ENCODE measurements around the gene CEP112.

The CEP112 gene

GRCh38 chr17:65627108-65627507, 564.8 kb downstream of the CEP112 start:
- Histone ChIP-seq H3K27me3 (ENCODE audit: control insufficient read depth, insufficient read depth, low read length) (no peaks in the 10 kb centered on the region), H3K36me3 (ENCODE audit: control insufficient read depth, low read depth, low read length) (no peaks in the 10 kb centered on the region), H3K4me3 (ENCODE audit: low read length) (no peak overlapping the region), H3K4me1 (ENCODE audit: control insufficient read depth, low read depth, low read length) (no peaks in the 10 kb centered on the region), H3K9ac (ENCODE audit: low read length) (no peak overlapping the region), H3K27ac (ENCODE audit: low read length) (no peak overlapping the region), H3K9me3 (ENCODE audit: control insufficient read depth, low read depth, low read length) (no peaks in the 10 kb centered on the region)

- no peaks in the 10 kb centered on the region for H3K27me3 ChIP-seq (ENCODE audit: control insufficient read depth, insufficient read depth, low read length)
- H3K9me3 ChIP-seq (ENCODE audit: control insufficient read depth, low read depth, low read length) = no peaks in the 10 kb centered on the region
- no peaks in the 10 kb centered on the region for H3K36me3 ChIP-seq (ENCODE audit: control insufficient read depth, low read depth, low read length)
- no peak overlapping the region for H3K4me3 ChIP-seq (ENCODE audit: low read length)
- no peaks in the 10 kb centered on the region for H3K4me1 ChIP-seq (ENCODE audit: control insufficient read depth, low read depth, low read length)
- H3K9ac ChIP-seq (ENCODE audit: low read length) = no peak overlapping the region
- H3K27ac ChIP-seq (ENCODE audit: low read length) = no peak overlapping the region
Observed at GRCh38 chr17:65626451-65626850, 565.5 kb downstream of the CEP112 start.

GRCh38 chr17:65618516-65618915, 573.4 kb downstream of the CEP112 start:
- no peaks in the 10 kb centered on the region for H3K4me1 ChIP-seq (ENCODE audit: control insufficient read depth, low read depth, low read length)
- H3K9me3 ChIP-seq (ENCODE audit: control insufficient read depth, low read depth, low read length) = no peaks in the 10 kb centered on the region
- no peak overlapping the region for H3K27ac ChIP-seq (ENCODE audit: low read length)
- no peaks in the 10 kb centered on the region for H3K27me3 ChIP-seq (ENCODE audit: control insufficient read depth, insufficient read depth, low read length)
- no peaks in the 10 kb centered on the region for H3K36me3 ChIP-seq (ENCODE audit: control insufficient read depth, low read depth, low read length)
- H3K9ac ChIP-seq (ENCODE audit: low read length) = no peak overlapping the region
- no peak overlapping the region for H3K4me3 ChIP-seq (ENCODE audit: low read length)

GRCh38 chr17:65617496-65617895, 574.4 kb downstream of the CEP112 start:
- Histone ChIP-seq H3K36me3 (ENCODE audit: control insufficient read depth, low read depth, low read length) (no peaks in the 10 kb centered on the region), H3K4me3 (ENCODE audit: low read length) (no peak overlapping the region), H3K27ac (ENCODE audit: low read length) (no peak overlapping the region), H3K27me3 (ENCODE audit: control insufficient read depth, insufficient read depth, low read length) (no peaks in the 10 kb centered on the region), H3K4me1 (ENCODE audit: control insufficient read depth, low read depth, low read length) (no peaks in the 10 kb centered on the region), H3K9ac (ENCODE audit: low read length) (no peak overlapping the region), H3K9me3 (ENCODE audit: control insufficient read depth, low read depth, low read length) (no peaks in the 10 kb centered on the region)

- Histone ChIP-seq H3K9me3 (ENCODE audit: control insufficient read depth, low read depth, low read length) (no peaks in the 10 kb centered on the region), H3K36me3 (ENCODE audit: control insufficient read depth, low read depth, low read length) (no peaks in the 10 kb centered on the region), H3K27ac (ENCODE audit: low read length) (no peak overlapping the region), H3K4me3 (ENCODE audit: low read length) (no peak overlapping the region), H3K9ac (ENCODE audit: low read length) (no peak overlapping the region), H3K4me1 (ENCODE audit: control insufficient read depth, low read depth, low read length) (no peaks in the 10 kb centered on the region), H3K27me3 (ENCODE audit: control insufficient read depth, insufficient read depth, low read length) (no peaks in the 10 kb centered on the region)
Observed at GRCh38 chr17:65609749-65610148, 582.2 kb downstream of the CEP112 start.

GRCh38 chr17:65609286-65609685, 582.6 kb downstream of the CEP112 start:
- Histone ChIP-seq H3K9me3 (ENCODE audit: control insufficient read depth, low read depth, low read length) (no peaks in the 10 kb centered on the region), H3K4me1 (ENCODE audit: control insufficient read depth, low read depth, low read length) (no peaks in the 10 kb centered on the region), H3K36me3 (ENCODE audit: control insufficient read depth, low read depth, low read length) (no peaks in the 10 kb centered on the region), H3K27me3 (ENCODE audit: control insufficient read depth, insufficient read depth, low read length) (no peaks in the 10 kb centered on the region), H3K9ac (ENCODE audit: low read length) (no peak overlapping the region), H3K4me3 (ENCODE audit: low read length) (no peak overlapping the region), H3K27ac (ENCODE audit: low read length) (no peak overlapping the region)

GRCh38 chr17:65604070-65604469, 587.9 kb downstream of the CEP112 start:
- no peaks in the 10 kb centered on the region for H3K36me3 ChIP-seq (ENCODE audit: control insufficient read depth, low read depth, low read length)
- H3K9ac ChIP-seq (ENCODE audit: low read length) = no peak overlapping the region
- no peak overlapping the region for H3K4me3 ChIP-seq (ENCODE audit: low read length)
- H3K27ac ChIP-seq (ENCODE audit: low read length) = no peak overlapping the region
- no peaks in the 10 kb centered on the region for H3K27me3 ChIP-seq (ENCODE audit: control insufficient read depth, insufficient read depth, low read length)
- no peaks in the 10 kb centered on the region for H3K9me3 ChIP-seq (ENCODE audit: control insufficient read depth, low read depth, low read length)
- H3K4me1 ChIP-seq (ENCODE audit: control insufficient read depth, low read depth, low read length) = peaks cover 17% of the 10 kb centered on the region

- Histone ChIP-seq H3K9ac (ENCODE audit: low read length) (no peak overlapping the region), H3K4me3 (ENCODE audit: low read length) (no peak overlapping the region), H3K36me3 (ENCODE audit: control insufficient read depth, low read depth, low read length) (no peaks in the 10 kb centered on the region), H3K4me1 (ENCODE audit: control insufficient read depth, low read depth, low read length) (peaks cover 17% of the 10 kb centered on the region), H3K27me3 (ENCODE audit: control insufficient read depth, insufficient read depth, low read length) (no peaks in the 10 kb centered on the region), H3K9me3 (ENCODE audit: control insufficient read depth, low read depth, low read length) (no peaks in the 10 kb centered on the region), H3K27ac (ENCODE audit: low read length) (no peak overlapping the region)
Observed at GRCh38 chr17:65601881-65602280, 590.1 kb downstream of the CEP112 start.

- no peak overlapping the region for H3K27ac ChIP-seq (ENCODE audit: low read length)
- H3K4me3 ChIP-seq (ENCODE audit: low read length) = no peak overlapping the region
- H3K9me3 ChIP-seq (ENCODE audit: control insufficient read depth, low read depth, low read length) = no peaks in the 10 kb centered on the region
- no peak overlapping the region for H3K9ac ChIP-seq (ENCODE audit: low read length)
- no peaks in the 10 kb centered on the region for H3K36me3 ChIP-seq (ENCODE audit: control insufficient read depth, low read depth, low read length)
- peaks cover 17% of the 10 kb centered on the region for H3K4me1 ChIP-seq (ENCODE audit: control insufficient read depth, low read depth, low read length)
- H3K27me3 ChIP-seq (ENCODE audit: control insufficient read depth, insufficient read depth, low read length) = no peaks in the 10 kb centered on the region
Observed at GRCh38 chr17:65601145-65601544, 590.8 kb downstream of the CEP112 start.

- Histone ChIP-seq H3K4me1 (ENCODE audit: control insufficient read depth, low read depth, low read length) (peaks cover 17% of the 10 kb centered on the region), H3K9me3 (ENCODE audit: control insufficient read depth, low read depth, low read length) (no peaks in the 10 kb centered on the region), H3K9ac (ENCODE audit: low read length) (no peak overlapping the region)
Observed at GRCh38 chr17:65600518-65600917, 591.4 kb downstream of the CEP112 start.

GRCh38 chr17:65599650-65600049, 592.3 kb downstream of the CEP112 start:
- Histone ChIP-seq H3K27me3 (ENCODE audit: control insufficient read depth, insufficient read depth, low read length) (no peaks in the 10 kb centered on the region), H3K9me3 (ENCODE audit: control insufficient read depth, low read depth, low read length) (no peaks in the 10 kb centered on the region), H3K27ac (ENCODE audit: low read length) (no peak overlapping the region), H3K4me3 (ENCODE audit: low read length) (no peak overlapping the region), H3K4me1 (ENCODE audit: control insufficient read depth, low read depth, low read length) (peaks cover 21% of the 10 kb centered on the region), H3K9ac (ENCODE audit: low read length) (no peak overlapping the region), H3K36me3 (ENCODE audit: control insufficient read depth, low read depth, low read length) (no peaks in the 10 kb centered on the region)

More at GRCh38 chr17:65600518-65600917, 591.4 kb downstream of the CEP112 start:
- no peaks in the 10 kb centered on the region for H3K36me3 ChIP-seq (ENCODE audit: control insufficient read depth, low read depth, low read length)
- H3K27me3 ChIP-seq (ENCODE audit: control insufficient read depth, insufficient read depth, low read length) = no peaks in the 10 kb centered on the region
- H3K27ac ChIP-seq (ENCODE audit: low read length) = no peak overlapping the region
- H3K4me3 ChIP-seq (ENCODE audit: low read length) = no peak overlapping the region

GRCh38 chr17:65598746-65599145, 593.2 kb downstream of the CEP112 start:
- Histone ChIP-seq H3K9ac (ENCODE audit: low read length) (no peak overlapping the region), H3K36me3 (ENCODE audit: control insufficient read depth, low read depth, low read length) (no peaks in the 10 kb centered on the region), H3K27me3 (ENCODE audit: control insufficient read depth, insufficient read depth, low read length) (peaks cover 6% of the 10 kb centered on the region), H3K4me1 (ENCODE audit: control insufficient read depth, low read depth, low read length) (peaks cover 30% of the 10 kb centered on the region), H3K4me3 (ENCODE audit: low read length) (no peak overlapping the region), H3K27ac (ENCODE audit: low read length) (no peak overlapping the region), H3K9me3 (ENCODE audit: control insufficient read depth, low read depth, low read length) (no peaks in the 10 kb centered on the region)

Measured in iPS-18a (cell line).